HG02938 (cell line): ENCODE data around the gene OR52H1.
"Not testable (repeated sequence)": the region's sequence is repeated elsewhere in the genome, so short reads cannot be mapped to it uniquely, and the experiment has no call there.

Experiments used
- ATAC-seq: cut with Tn5 transposase; IDR thresholded peaks from one replicate; pipeline ENCODE4 v1.9.1; 2021; ENCODE audit warnings: mild to moderate bottlenecking, moderate library complexity; ENCODE audit not compliant: unreplicated experiment

Gene OR52H1

GRCh38 chr11:5548440-5548839 is at the start of gene OR52H1:
OR52H1 (minus strand) TSS chr11:5548540; CDS start chr11:5545505, 3,035 bp downstream.
- no peak for ATAC-seq

GRCh38 chr11:5597953-5598352 is 49.6 kb upstream of the OR52H1 start:
- ATAC-seq: no peak

GRCh38 chr11:5596607-5597201 is 48.4 kb upstream of the OR52H1 start, which contains the start of gene TRIM6:
TRIM6 (plus strand) TSS chr11:5596637; CDS start chr11:5596898, 261 bp downstream.
- peak; percentile 49 for ATAC-seq

GRCh38 chr11:5593146-5593545 is 44.8 kb upstream of the OR52H1 start:
- no peak for ATAC-seq

GRCh38 chr11:5592615-5593014 is 44.3 kb upstream of the OR52H1 start:
- ATAC-seq: no peak

GRCh38 chr11:5591613-5592012 is 43.3 kb upstream of the OR52H1 start:
- ATAC-seq: no peak

GRCh38 chr11:5589906-5590305 is 41.6 kb upstream of the OR52H1 start:
- not testable (repeated sequence) for ATAC-seq

GRCh38 chr11:5584458-5584857 is 36.1 kb upstream of the OR52H1 start:
- ATAC-seq: not testable (repeated sequence)

GRCh38 chr11:5581014-5581413 is 32.7 kb upstream of the OR52H1 start:
- ATAC-seq: no peak

- no peak for ATAC-seq
Measured at GRCh38 chr11:5580577-5580976, 32.2 kb upstream of the OR52H1 start, which contains the start of gene OR52B6. OR52B6 (plus strand) TSS chr11:5580877; CDS start chr11:5580877, 0 bp downstream.

- ATAC-seq: no peak
Measured at GRCh38 chr11:5577101-5577500, 28.8 kb upstream of the OR52H1 start.

GRCh38 chr11:5575152-5575551 is 26.8 kb upstream of the OR52H1 start:
- no peak for ATAC-seq

- no peak for ATAC-seq
Measured at GRCh38 chr11:5574654-5575053, 26.3 kb upstream of the OR52H1 start.

GRCh38 chr11:5564259-5565019 is 16.1 kb upstream of the OR52H1 start:
- ATAC-seq: no peak

- no peak for ATAC-seq
Measured at GRCh38 chr11:5557751-5558150, 9.4 kb upstream of the OR52H1 start.

GRCh38 chr11:5556596-5557188 is 8.4 kb upstream of the OR52H1 start:
- ATAC-seq: no peak

GRCh38 chr11:5553343-5553742 is 5.0 kb upstream of the OR52H1 start:
- ATAC-seq: no peak

- peak; percentile 82 for ATAC-seq
Measured at GRCh38 chr11:5550440-5551095, 2.2 kb upstream of the OR52H1 start.

GRCh38 chr11:5547982-5548381 is 358 bp downstream of the OR52H1 start:
- peak; percentile 61 for ATAC-seq

- ATAC-seq: no peak
Measured at GRCh38 chr11:5546457-5546856, 1.9 kb downstream of the OR52H1 start.

- ATAC-seq: no peak
Measured at GRCh38 chr11:5541427-5541826, 6.9 kb downstream of the OR52H1 start.
